HG03565 (cell line): ENCODE measurements around the gene AARS2.

Source experiments
- ATAC-seq: cut with Tn5 transposase; IDR thresholded peaks from one replicate; pipeline ENCODE4 v1.9.1; 2021; ENCODE audit warnings: mild to moderate bottlenecking, moderate library complexity; ENCODE audit not compliant: unreplicated experiment

The AARS2 gene

DNA sequence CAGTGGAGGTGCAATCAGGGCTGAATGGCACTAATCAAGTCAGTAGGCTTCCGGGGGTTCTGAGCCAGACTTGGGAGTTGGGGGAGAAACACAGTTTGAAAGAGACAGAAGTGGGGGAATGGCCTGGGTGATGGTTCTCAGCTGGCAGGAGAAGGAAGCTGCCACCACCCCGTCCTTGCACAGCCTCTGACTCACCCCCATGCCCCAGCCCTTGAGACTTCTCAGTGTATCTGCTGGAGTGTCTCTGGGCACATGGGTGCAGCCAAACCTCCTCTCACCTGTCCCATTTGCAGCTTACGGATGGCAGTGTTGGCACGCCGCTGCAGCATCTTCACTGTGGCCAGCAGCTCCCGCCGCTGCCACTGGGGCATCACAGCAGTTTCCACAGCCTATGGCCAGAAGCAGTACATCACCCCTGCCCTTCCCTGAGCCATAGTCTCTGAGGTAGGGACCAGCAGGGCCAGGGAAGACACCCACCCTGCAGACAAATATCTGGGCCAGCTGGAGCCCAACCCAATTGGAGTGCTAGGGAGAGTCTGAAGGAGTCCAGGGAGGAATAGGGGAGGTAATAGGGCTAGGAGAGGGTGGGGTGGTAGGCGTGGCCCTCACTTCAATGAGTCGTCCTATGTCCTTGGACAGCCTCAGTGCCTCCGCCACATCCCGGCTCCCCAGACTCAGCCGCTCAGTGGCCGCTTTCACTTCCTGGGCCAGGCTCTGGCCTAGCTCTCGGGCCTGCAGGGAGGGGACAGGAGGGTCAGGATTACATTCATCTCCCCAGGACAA is 11.2 kb downstream of the AARS2 start:
- ATAC-seq = no peak

DNA sequence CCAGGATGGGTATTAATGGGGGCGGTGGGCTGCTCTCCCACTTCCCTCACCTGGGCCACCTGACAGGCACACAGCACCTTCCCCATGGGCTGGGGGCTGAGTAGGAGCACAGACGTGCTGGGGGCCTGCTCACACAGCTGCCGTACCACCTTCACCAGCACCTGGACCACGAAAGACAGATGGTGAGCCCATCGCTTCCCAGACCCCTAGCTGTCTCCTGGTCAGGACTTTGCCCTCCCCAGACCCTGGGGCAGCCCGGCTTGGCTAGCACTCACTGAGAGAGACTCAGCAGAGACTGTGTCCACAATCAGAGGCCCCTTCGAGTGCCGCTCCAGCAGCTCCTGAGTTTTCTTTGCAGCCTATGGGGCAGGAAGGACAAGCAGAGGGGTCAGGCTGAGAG is 12.0 kb downstream of the AARS2 start:
- no peak for ATAC-seq

DNA sequence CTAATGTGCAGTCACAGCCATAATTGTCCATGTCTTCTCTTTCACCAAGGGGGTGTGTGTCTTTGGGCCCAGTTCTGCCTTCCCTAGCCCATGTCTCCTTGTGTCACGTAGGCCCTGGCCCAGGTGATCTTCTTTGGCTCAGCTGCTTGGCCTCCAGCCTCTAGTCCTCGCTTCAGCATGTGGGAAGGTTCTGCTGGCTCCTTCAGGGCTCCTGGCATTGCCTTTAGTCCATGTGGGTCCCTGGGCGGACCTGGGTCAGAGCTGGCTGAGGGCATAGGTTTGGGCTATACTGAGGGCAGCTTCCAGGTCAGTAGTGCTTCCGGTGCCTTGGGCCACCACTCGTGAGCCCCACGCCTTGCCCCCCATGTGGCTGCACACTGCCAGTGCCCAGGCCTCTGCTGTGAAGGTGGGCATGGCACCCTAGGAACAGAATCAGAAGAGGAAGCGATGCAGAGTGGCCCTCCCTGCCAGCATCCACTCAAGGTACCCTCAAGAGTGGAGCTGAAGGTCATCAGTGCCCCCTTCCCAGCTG is 12.8 kb downstream of the AARS2 start:
- ATAC-seq = no peak

DNA sequence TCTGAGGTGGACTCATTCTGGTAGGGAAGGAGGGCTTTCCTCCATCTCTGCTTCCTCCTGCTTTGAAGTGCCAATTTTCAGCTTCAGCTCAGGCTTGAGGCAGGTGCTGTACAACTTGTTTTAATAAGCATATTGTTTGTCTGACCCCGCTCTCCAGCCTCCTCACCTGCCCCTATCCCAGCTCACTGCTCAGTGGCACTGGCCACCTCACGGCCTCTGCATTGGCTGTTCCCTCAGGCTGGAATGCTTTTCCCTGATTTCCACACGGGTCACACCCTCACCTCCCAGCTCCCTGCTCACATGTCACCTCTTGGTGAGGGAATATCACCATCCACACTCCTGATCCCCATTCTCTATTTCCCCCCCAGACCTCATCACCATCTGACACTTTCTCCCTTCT is 14.3 kb downstream of the AARS2 start:
- ATAC-seq = no peak

DNA sequence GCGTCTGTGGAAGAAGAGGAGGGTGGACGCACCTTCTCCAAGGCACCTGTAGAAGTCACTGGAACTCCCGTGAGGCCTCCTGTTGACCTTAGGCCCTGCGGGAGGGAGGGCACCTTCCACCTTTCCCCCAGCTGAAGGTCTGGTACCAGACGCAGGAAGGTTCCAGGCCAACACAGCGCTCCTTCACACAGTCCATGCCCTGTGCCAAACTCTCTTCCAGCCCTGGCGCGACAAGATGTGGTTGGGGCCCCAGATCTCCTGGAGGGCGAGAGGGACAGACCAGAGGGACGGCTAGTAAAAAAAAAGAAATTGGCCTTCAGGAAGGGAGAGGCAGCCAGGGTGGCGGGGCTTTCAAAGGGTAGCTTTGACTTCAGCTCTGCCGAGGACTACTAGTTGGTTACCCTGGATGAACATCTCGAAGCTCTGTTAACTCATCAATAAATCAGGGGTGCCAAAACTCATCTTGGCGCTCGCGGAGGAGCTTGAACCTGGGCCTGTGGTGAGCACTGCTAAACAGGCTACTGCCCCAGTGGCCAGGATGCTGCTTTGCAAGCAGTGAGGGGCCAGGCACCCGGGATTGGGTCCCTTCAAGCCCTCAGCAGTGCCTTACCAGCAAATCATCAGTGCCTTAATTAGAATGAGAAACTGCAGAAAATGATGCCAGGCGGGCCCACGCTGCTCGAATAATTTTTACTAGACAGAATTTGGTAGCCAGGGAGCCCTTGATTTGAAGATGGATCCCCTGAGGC is 14.9 kb downstream of the AARS2 start:
- ATAC-seq = no peak

DNA sequence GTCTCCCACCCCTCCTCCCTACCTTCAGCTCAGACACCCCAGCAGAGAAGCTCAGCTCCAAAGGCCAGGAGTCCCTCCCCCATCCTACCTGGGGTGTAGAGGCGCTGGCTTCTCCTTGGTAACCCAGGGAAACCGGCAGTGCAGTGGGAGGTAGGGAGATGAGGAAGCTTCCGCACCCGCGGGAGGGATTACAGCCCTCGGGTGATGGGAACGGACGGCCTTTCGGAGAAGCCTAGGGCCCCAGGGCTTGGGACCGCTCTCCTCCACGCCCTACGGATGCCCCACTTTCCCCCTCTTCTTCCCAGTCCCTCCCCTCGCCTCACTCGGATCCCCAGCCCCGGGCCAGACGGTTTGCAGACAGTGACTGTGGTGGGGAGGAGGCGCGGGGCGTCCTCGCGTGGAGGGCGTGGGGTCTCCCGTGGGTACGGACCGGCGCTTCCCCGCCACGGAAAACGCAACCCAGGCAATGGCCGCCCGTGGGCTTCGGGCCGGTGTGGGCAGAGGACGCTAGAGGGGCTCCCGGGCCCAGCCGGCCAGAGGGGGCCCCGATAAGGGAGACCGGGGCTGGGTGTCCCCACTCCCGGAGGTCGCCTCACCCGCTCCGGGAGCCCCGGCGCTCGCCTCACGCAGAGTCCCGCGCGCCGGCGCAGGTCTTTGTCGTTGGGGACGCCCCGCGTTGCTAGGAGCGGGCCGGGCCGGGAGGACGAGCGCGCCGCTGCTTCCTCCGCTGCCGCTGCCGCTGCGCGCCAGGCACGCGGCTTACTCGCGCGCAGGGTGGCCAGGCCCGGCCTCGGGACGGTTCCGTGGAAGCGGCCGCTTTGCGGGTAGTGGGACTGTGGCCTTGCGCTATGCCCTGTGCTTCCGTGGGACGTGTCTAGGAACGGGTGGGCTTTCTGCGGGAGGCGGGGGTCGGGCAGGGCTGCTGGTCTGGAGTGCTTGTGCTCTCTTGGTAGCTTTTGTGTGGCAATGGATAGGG is 15.8 kb downstream of the AARS2 start:
- ATAC-seq = no peak

DNA sequence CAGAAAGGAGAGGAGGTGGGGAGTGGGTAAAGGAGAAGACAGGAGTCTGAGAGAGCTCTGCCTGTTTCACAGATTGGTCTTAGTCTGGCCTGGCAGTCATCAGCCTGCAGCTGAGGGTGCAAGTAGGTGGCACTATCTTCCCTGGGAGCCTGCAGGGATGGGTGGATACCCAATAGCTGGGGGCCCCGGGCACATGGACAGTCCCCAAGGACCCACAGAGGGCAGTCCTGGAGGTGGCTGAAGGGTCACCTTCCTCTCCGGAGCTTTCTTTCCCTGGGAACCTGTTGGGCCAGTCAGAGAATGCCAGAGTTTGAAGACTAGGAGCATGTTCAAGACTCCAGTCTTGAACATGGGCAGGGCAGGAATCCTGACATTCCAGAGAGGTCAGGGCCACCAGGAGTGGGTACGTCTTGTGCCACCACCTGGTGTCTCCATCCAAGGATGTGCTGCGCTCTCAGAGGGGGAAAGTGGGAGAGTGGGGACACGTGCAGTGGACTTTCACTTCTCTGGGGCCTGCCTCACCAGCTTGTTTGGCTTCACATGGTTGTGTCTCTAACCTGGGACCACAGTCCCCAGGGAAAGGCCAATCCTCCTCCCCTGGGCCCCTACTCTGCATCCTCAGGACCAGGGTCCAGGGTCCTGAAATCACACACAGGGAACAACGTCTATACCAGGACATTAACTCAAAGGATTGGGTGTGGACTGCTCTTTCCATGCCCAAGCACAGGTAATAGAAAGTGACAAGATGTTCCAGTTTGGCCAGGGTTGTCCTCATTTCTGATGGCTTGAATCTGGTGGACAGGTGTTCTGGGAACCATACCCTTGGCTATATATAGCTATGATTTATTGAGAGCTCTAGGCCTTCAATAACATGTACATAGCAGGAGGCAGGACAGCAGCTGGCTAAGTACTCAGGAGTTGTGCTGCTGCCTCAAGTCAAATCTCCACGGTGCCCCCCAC is 18.0 kb downstream of the AARS2 start:
- no peak for ATAC-seq

DNA sequence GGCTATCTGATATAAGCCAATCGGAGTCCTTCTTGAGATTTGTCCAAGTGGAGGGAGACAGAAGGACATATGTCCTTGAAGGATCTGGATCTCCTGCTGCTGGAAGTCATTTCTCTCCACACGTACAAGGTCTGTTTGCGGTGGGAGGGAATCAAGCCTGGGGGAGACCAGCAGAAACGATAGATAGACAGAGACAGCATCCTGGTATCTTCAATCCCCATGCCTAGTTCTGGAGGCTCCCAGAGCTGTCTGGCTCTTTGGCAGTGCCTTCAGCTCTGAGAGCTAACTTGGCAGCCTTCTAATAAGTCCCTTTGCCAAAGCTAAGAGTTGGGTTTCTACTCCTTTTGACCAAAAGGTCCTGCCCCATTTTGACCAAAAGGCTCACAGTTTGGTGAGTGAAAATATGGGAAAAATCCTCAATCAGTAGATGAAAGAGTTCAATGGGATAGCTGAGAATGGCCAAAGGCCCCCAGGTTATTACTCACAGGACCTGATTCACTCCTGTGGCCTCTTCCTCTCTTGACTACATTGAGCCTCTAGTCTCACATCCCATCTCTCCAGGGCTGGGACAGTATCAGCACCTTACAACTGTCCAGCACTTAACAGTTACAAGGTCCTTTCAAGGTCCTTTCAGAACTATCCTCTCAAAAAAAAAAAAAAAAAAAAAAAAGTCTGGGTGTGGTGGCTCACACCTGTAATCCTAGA is 20.3 kb downstream of the AARS2 start:
- no peak for ATAC-seq

DNA sequence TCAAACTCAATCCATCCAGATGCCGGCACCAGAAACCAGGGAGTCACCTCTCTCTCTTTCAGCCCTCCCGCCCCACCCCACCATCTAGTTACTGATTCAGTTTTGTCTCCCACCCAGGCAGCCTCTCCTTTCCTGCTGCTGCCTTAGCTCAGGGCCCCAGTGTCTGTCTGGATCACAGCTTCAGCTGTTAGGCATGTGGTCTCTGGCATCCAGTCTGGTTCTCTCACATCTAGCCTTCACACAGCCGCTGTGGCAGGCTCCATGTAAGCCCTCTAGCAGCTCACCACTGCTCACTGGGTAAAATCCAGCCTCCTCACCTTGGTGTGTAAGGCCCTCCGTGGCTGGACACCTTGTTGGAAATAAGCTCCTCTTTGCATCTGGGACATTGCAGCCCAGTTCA is 21.3 kb downstream of the AARS2 start:
- ATAC-seq = no peak

DNA sequence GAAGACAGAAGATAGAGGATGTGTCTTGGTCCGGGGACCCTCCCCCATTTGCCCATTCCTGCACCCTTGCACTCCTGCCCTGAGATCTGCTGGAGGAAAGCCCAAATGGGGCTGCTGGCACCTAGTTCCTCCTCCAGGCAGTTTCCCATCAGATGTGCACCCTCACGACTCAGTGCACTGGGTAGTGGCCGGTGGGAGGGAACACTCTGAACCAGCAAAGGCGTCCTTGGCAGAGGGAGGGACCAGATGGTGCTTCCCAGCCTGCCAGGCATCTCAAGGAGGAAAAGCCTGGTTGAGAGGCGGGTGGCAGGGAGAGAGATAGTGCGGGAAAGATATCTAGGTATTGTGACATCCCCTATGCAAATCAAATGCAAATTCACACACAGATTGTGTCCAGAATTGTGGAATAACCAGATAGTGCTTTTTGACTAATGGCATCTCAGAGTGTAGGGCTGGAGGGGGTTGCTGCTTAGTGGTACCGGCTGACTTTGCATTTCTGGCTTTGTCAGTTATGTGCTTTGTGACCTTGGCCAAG is 23.4 kb downstream of the AARS2 start:
- ATAC-seq = no peak

DNA sequence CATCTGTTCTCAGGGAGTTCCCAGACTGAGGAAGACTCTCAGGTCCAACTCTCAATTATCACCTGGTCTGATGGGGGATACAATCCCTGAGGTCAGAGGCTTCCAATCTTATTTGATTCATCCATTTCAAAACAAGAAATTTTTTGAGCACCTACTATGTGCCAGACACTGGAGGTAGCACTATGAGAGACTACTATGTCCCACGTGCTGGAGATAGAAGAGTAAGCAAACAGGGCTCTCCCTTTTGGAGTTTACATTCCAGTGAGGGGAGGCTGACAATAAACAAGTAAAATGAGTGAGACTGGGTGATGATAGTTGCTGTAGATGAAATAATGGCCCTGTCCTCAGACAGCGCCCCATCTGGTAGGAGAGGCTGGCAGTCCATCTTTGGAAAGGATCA is 26.4 kb downstream of the AARS2 start:
- no peak for ATAC-seq

DNA sequence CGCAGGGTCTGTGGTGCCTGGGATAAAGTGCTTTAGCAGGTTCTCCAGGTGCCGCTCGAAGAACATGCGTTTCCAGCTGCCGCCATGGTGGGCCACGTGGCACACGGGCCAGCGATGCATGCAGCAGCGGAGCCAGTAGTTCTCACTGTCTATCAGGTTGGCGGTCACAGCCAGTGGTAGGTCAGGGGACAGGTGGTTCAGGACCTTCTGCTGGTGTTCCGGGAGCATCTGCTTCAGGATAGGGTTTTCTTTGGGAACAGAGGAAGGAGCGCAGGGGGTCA is 26.9 kb downstream of the AARS2 start:
- ATAC-seq = no peak

DNA sequence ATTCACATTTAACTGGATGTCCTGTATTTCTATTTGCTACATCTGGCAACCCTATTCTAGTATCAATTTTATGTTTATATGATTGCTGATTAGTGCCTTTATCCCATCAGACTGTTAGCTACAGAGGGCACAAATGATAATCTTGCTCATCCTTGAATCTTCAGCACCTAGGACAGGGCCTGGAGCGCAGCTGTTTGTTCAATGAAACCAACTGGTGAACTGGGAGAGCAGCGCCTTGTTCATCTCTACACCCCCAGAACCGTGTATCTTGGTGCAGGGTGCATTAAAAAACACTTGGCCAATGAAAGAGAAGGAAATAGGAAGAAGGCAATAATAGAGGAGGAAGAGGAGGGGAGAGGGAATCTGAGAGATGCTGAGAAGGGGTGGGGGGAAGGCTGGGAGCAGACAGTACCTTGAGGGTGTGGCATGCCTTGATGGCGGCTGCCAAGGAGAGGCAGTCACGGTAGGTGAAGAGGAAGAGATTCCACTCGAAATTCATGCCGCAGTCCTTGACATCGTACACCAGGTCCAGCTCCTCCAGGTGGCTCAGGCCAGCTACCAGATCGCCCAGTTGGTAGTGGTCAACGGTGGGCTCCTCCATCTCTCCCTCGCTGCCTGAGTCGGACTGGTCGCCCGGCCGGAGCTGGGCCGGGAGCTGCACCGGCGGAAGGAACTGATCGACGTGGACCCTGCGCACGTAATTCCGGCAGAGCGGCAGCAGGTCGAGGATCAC is 27.4 kb downstream of the AARS2 start:
- no peak for ATAC-seq

DNA sequence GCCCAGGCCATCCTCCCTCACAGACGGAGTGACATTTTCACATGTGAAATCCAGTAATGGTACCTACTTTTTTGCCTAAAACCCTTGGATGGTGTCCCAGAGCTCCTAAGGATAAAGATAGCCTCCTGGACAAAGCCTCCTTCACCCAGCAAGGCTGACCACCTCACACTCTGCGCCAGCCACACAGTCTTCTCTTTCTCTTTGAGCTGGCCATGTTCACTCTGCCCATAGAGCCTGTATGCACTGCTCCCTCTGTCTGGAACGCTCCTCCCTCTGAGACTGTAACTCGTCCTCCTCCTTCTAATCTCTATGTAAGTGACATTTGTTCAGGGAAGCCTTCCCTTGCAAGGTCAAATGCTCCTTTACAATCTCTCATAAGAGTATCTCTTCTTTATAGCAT is 28.3 kb downstream of the AARS2 start:
- ATAC-seq = no peak

DNA sequence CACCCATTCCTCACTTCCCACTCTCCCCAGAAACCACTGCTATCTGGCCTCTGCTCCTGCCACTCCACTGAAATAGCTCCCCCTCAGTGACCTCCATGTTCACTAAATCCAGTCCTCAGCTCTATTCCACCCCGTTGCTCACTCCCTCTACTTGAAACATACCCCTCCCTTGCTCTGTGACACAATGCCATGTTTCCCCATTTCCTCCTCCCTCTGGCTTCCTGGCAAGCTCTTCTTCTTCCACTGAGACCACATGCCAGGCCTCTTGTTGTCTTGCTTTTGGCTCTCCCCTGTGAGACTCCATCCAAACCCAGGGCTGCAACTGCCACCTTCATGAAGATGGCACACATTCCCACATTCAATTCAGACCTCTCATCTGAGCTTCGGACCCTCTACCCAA is 29.0 kb downstream of the AARS2 start:
- no peak for ATAC-seq

DNA sequence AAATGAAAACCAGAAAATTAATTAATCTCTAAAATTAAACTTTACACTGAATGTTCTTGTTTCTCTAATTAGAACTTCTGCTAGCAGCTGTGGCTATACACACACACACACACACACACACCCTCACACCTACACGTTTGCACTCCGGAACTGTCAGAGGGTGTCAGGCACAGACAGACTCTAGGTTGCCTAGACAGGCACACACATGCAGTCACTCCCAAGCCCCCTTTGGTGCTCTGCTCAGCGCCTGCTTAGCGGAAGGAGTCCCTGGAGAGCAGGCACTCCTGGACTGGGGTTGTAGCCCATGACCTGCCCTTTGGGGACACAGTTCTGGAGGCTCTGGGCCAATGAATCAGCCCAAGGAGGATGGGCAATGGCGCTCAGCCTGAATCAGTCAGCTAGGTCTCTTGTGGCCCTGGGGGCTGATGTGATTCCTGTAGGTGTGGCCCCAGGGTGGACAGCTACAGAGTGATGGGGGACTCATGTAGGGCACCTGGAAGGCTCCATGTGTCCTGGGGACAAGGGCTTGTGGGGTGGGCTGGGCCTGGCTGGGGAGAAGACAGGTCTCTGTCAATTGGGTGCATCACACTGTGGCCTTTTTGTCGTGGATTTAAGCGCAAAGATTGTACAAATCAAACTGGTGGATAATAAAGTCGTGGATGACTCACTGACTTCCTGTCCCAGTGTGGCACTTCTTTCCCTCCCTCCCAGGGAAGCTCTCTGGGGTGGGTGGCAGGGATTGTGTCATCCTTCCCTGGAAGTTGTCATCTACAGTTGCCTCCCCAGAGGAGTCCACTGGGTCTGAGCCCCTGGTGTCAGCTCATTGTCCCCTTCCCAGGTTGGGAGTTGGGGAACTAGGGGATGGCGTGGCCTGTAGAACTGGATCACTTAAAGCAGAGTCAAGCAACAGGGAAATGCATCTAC is 34.1 kb downstream of the AARS2 start:
- ATAC-seq = no peak

DNA sequence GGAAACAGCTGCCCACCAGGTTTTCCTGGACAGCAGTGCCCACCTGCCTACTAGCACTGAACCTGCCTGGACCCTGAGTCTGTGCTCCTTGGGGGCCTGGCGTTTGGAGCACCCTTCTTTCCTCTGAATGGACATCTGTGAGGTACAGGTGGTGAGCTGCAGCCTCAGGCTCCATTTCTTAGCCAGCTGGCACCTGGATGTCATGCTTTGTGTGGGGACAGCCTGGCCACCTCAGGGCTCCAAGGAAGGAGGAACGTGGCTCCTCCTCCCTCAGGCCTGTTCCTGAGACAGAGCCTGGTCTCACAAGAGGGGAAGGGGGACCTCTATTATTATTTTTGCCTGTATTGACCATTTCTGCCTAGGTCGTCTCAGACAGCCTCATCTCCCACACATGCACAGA is 34.8 kb downstream of the AARS2 start:
- no peak for ATAC-seq

DNA sequence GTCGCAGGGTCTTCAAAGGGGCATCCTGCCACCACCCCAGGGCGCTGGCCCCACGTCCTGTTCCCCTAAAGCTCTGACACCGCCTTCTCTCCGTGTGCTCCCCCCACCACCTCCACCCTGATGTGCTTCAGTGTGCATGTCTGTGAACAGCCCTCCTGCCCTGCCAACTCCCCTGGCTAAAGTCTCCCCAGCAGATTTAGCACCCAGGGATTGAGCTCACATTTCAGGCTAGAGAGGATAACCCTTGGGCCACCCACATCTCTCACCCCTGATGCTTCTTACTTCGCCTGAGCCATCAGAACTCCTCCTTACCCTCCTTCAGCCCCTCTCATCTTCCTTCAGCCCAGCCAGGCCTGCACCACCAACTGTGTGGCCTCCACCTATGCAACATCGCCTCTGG is 35.4 kb downstream of the AARS2 start:
- no peak for ATAC-seq
